IPS-18a (cell line): ENCODE data around the gene CARMIL1.
"Not testable (repeated sequence)": the region's sequence is repeated elsewhere in the genome, so short reads cannot be mapped to it uniquely, and the experiment has no call there.

Experiments
- H3K27ac ChIP-seq: one replicate; pipeline ENCODE4 v1.5.1; 2013; ENCODE audit warnings: low read length
- H3K27me3 ChIP-seq: one replicate; pipeline ENCODE4 v1.6.1; 2013; ENCODE audit warnings: mild to moderate bottlenecking, low read length; ENCODE audit not compliant: control insufficient read depth, insufficient read depth
- H3K36me3 ChIP-seq: one replicate; pipeline ENCODE4 v1.6.1; 2013; ENCODE audit warnings: low read depth, low read length; ENCODE audit not compliant: control insufficient read depth
- H3K4me1 ChIP-seq: one replicate; pipeline ENCODE4 v1.6.1; 2013; ENCODE audit warnings: low read depth, low read length; ENCODE audit not compliant: control insufficient read depth
- H3K4me3 ChIP-seq: one replicate; pipeline ENCODE4 v1.5.1; 2013; ENCODE audit warnings: low read length
- H3K9ac ChIP-seq: one replicate; pipeline ENCODE4 v1.6.1; 2013; ENCODE audit warnings: mild to moderate bottlenecking, low read length, moderate library complexity
- H3K9me3 ChIP-seq: one replicate; pipeline ENCODE4 v1.6.1; 2013; ENCODE audit warnings: low read depth, low read length; ENCODE audit not compliant: control insufficient read depth

The CARMIL1 gene

DNA sequence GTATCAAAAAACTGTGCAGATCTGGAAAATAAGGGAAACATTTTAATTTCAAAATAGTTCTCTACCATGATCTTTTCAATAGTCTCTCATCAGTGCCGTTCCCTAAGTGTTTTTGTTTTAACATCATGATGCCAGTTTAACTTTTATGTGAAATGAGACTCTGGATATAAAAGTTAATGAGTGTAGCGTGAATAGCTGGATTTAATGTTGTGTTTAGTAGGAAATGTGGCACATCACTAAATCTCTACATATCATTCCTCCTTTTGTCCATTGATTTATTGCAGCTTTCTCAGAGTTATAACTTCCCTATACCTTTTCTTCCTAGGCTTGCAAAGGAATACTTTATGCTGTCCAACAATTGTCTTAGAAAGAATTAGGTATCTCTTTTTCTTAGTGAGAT, 291.4 kb downstream of the CARMIL1 start:
- Histone ChIP-seq H3K9ac (no peak overlapping the region), H3K27ac (no peak overlapping the region), H3K9me3 (no peaks in the 10 kb centered on the region), H3K4me3 (no peak overlapping the region), H3K4me1 (no peaks in the 10 kb centered on the region), H3K36me3 (no peaks in the 10 kb centered on the region), H3K27me3 (no peaks in the 10 kb centered on the region)

DNA sequence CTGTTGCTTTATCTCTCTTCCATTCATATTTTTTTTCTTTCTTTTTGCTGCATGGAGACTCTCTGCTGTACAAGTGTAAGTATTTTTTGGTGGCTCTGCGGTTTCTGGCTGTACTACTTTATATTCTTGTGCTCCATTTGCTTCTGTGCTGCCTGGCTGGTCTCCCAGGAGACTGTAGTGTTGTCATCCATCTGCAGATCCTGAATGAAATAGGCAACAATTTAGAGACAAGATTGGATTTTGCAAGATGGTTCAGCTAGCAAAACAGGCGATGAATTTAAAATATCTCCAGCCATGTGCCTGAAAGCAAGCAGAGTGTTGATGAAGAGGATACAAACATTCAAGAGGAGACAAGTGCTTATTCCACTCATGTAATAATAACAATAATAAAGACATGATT, 297.7 kb downstream of the CARMIL1 start:
- no peaks in the 10 kb centered on the region for H3K9me3 ChIP-seq
- no peaks in the 10 kb centered on the region for H3K4me1 ChIP-seq
- H3K4me3 ChIP-seq, result no peak overlapping the region
- no peaks in the 10 kb centered on the region for H3K36me3 ChIP-seq
- H3K27ac ChIP-seq, result no peak overlapping the region
- no peak overlapping the region for H3K9ac ChIP-seq
- no peaks in the 10 kb centered on the region for H3K27me3 ChIP-seq

DNA sequence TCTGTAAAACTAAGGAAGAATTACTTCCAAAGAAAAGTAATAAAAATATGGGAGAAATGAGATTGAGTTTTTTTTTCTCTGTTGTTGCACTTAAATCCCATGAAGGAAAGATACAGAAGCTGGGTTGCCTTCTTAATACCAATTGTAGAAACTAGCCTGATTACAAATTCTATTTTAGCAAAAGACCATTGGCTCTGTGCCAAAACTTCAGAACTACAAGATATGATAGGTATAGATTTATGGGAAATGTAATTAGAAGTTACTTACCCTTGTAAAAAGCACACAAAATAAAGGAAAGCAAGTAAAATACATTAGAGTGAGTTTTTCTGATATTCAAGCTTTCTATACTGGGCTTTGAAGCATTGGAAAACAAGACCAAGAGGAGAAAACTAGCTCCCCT, 299.4 kb downstream of the CARMIL1 start:
- H3K36me3 ChIP-seq, result no peaks in the 10 kb centered on the region
- H3K9me3 ChIP-seq, result no peaks in the 10 kb centered on the region
- H3K27me3 ChIP-seq, result no peaks in the 10 kb centered on the region
- no peak overlapping the region for H3K9ac ChIP-seq
- H3K4me1 ChIP-seq, result no peaks in the 10 kb centered on the region
- H3K27ac ChIP-seq, result no peak overlapping the region
- H3K4me3 ChIP-seq, result no peak overlapping the region

DNA sequence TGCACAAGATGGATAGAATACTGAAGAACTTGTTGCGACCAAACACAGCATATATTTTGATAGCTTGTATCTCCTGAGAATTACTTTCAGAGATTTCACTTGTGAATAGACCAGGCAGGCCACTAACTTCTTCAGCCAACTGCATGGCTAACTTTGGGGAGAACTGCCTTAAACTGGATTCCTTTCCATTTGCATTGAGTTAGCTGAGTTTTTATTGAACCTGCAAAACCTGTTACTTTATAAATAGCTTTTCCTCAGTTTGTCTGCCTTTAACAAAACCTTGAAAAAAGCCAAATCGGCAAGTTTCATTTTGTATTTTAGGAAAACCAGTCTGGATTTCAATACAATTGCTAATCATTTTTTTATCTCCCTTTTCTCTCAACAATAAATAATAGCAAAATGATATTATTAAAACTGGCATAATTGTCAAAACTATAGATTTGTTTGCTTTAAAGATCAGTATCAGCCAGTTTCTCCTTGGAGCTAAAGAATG, 300.3 kb downstream of the CARMIL1 start:
- Histone ChIP-seq H3K4me3 (no peak overlapping the region), H3K27ac (no peak overlapping the region), H3K4me1 (no peaks in the 10 kb centered on the region), H3K27me3 (no peaks in the 10 kb centered on the region), H3K9ac (no peak overlapping the region), H3K36me3 (no peaks in the 10 kb centered on the region), H3K9me3 (no peaks in the 10 kb centered on the region)

DNA sequence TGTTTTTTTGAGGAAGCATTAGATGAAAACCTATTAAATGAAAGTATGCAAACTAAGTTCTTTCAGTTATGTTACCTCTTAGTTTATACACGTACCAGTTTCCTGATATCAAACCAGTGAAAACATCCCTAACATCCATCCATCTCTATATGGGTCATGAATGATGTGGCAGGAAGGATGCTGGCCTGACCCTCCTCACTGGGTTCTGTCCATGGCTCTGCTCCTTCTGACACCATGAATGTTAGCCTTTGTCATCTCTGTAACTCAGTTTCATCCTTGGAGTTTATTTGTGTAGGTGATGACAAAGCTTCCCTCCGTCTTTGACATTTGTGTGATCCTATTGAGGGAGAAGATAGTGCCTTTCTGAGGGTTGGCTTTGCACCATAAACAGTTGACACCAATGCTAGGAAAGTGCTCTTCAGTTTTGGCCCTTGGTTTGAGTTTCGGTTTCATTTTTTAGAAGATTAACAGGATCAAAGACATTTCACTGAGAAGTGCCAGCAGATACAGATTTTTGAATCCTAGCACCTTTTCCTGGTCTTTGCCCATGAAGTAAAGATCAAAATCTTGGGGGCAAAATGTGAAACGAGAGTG, 300.8 kb downstream of the CARMIL1 start:
- no peak overlapping the region for H3K4me3 ChIP-seq
- no peaks in the 10 kb centered on the region for H3K9me3 ChIP-seq
- H3K27me3 ChIP-seq, result no peaks in the 10 kb centered on the region
- no peaks in the 10 kb centered on the region for H3K4me1 ChIP-seq
- H3K27ac ChIP-seq, result no peak overlapping the region
- no peak overlapping the region for H3K9ac ChIP-seq
- H3K36me3 ChIP-seq, result no peaks in the 10 kb centered on the region

DNA sequence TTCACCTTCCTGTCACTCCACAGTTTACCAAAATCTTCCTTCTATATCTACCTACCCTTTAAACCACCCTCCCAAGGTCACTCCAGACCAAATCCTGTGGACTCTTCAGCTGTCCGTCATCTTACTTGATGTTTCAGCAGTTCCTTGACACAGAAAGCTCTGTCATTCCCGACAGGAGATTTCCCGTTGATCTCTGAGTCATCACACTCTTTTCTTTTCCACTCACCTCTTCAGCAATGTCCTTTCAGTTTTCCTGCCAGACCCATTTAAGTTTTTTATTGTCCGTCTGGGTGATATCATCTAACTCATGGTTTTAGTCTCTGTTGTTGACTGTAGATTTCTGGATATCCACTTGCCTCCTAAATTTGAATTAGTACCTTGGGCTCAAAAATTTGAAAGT, 302.9 kb downstream of the CARMIL1 start:
- no peaks in the 10 kb centered on the region for H3K4me1 ChIP-seq
- H3K4me3 ChIP-seq, result no peak overlapping the region
- no peak overlapping the region for H3K27ac ChIP-seq
- H3K9ac ChIP-seq, result no peak overlapping the region
- H3K9me3 ChIP-seq, result no peaks in the 10 kb centered on the region
- H3K36me3 ChIP-seq, result no peaks in the 10 kb centered on the region
- no peaks in the 10 kb centered on the region for H3K27me3 ChIP-seq

DNA sequence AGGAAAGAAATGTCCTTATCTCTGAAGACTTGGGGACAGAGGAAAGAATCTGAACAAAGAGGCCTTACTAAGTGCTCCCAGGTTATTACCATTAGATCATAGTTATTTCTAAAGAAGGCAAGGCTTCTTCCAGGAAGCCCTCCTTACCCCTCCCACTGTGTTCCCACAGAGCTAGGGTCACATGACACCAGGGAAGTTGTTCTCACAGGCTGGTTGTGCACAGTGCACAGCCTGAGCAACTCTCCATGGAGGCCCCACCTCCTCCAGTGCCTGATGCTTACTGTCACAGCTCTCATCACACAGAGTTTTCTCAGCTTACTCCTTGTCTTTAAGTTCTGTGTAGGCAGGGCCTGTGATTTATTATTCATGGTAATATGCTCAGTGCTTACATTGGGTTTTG, 303.9 kb downstream of the CARMIL1 start:
- H3K9ac ChIP-seq, result no peak overlapping the region
- H3K4me3 ChIP-seq, result no peak overlapping the region
- no peaks in the 10 kb centered on the region for H3K9me3 ChIP-seq
- no peak overlapping the region for H3K27ac ChIP-seq
- no peaks in the 10 kb centered on the region for H3K27me3 ChIP-seq
- H3K4me1 ChIP-seq, result no peaks in the 10 kb centered on the region
- no peaks in the 10 kb centered on the region for H3K36me3 ChIP-seq

DNA sequence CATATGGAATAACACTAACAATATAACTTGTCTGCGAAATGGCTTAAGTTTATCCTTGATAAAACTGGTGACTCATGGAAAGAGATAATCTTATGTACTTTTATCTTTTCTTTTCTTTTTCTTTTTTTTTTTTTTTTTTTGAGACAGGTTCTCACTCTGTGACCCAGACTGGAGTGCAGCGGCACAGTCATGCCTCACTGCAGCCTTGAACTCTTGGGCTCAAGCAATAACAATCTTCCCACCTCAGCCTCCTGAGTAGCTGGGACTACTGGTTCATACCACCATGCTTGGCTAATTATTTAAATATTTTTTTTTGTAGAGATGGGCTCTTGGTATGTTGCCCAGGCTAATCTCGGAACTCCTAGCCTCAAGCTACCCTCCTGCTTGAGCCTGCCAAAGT, 304.7 kb downstream of the CARMIL1 start:
- H3K9me3 ChIP-seq, result no peaks in the 10 kb centered on the region
- H3K4me1 ChIP-seq, result no peaks in the 10 kb centered on the region
- H3K27ac ChIP-seq, result no peak overlapping the region
- no peak overlapping the region for H3K9ac ChIP-seq
- H3K4me3 ChIP-seq, result no peak overlapping the region
- no peaks in the 10 kb centered on the region for H3K36me3 ChIP-seq
- H3K27me3 ChIP-seq, result no peaks in the 10 kb centered on the region

DNA sequence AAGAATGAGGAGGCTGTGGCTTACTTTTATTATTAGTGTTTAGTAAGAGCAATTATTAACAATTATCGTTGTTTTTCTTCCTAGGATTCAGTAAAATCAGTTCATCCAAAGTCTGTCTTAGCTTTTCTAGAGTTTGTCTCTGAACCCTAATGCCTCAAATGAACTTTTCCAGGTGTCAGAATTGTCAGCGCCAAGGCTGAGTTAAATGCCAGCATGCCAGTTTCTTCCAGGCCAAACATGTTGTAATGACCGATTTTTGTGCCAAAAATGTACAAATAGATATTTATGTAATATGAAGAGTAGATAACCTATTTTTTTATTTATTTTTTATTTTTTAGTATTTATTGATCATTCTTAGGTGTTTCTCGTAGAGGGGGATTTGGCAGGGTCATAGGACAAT, 306.1 kb downstream of the CARMIL1 start:
- Histone ChIP-seq H3K27ac (no peak overlapping the region), H3K4me3 (no peak overlapping the region), H3K4me1 (no peaks in the 10 kb centered on the region), H3K9me3 (no peaks in the 10 kb centered on the region), H3K36me3 (no peaks in the 10 kb centered on the region), H3K9ac (no peak overlapping the region), H3K27me3 (no peaks in the 10 kb centered on the region)

DNA sequence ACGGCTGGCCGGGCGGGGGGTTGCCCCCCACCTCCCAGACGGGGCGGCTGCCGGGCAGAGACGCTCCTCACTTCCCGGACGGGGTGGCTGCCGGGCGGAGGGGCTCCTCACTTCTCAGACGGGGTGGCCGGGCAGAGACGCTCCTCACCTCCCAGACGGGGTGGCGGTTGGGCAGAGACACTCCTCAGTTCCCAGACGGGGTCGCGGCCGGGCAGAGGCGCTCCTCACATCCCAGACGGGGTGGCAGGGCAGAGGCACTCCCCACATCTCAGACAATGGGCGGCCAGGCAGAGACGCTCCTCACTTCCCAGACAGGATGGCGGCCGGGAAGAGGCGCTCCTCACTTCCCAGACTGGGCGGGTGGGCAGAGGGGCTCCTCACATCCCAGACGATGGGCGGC, 306.9 kb downstream of the CARMIL1 start:
- H3K27me3 ChIP-seq, H3K4me1 ChIP-seq, H3K4me3 ChIP-seq, H3K36me3 ChIP-seq, H3K27ac ChIP-seq, H3K9me3 ChIP-seq, H3K9ac ChIP-seq: not testable (repeated sequence)

DNA sequence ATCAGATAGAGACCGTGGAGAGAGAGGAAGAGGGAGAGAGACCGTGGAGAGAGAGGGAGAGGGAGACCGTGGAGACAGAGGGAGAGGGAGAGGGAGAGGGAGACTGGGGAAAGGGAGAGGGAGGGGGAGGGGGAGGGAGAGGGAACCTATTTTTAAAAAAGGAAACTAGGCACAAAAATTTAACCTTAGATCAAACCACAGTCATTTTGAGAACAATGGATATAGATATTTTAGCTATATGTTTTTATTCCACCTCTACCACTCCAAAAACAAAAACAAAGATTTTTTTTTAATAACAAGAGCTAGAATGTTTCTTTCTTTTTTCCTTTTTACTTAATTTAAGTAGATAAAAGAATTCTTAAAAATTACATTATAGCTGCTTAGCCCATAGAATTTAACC, 307.8 kb downstream of the CARMIL1 start:
- no peaks in the 10 kb centered on the region for H3K9me3 ChIP-seq
- H3K27ac ChIP-seq, result no peak overlapping the region
- H3K4me3 ChIP-seq, result no peak overlapping the region
- no peaks in the 10 kb centered on the region for H3K4me1 ChIP-seq
- H3K36me3 ChIP-seq, result no peaks in the 10 kb centered on the region
- H3K9ac ChIP-seq, result no peak overlapping the region
- no peaks in the 10 kb centered on the region for H3K27me3 ChIP-seq

DNA sequence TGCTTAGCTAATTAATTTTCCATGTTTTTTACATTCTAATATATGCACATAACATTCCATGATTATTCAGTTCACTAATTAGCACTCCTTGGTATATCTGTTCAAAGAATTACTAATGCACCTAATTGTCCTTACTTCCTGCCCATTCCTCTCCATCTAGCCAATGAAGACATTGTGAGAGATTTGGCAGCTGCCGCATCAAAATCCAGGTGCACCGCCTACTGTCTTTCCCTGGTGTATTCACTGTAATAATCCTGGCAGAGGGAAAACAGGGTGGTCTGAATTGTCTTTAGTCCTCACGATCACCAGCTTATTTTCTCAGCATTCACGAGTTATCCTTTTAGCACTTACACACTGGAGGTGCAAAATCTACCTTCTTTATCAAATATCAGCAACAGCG, 311.8 kb downstream of the CARMIL1 start:
- Histone ChIP-seq H3K4me3 (no peak overlapping the region), H3K9ac (no peak overlapping the region), H3K27ac (no peak overlapping the region), H3K27me3 (no peaks in the 10 kb centered on the region), H3K36me3 (peaks cover 4% of the 10 kb centered on the region), H3K9me3 (no peaks in the 10 kb centered on the region), H3K4me1 (no peaks in the 10 kb centered on the region)
